Measurements from ENCODE around the gene NUDCD3. TPM values are rescaled to one million over a fixed set of nuclear protein-coding genes. Genes with fewer than 3 reads are reported as not detected.

The NUDCD3 gene
- total RNA-seq, 1 donor from 2014 or later, result 59.5 TPM

DNA sequence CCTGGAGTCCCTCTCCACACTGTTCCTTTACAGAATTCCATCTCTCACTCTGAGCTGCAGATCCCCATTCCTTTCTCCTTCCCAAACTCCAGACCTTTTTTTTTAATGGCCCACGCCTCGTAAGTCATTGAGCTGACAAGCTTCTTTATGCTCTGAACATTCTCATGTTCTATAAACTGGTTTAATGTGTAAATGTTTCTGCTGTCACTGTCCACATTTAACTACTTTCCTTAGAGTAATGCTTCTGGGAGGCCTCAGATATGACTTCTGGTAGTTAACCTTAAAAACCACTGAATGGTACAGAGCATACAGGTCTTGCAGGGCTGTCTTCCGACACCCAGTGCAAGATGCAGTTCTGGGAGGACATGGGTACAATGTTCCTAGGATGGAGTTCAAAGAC, 94.0 kb downstream of the NUDCD3 start:
- H3K4me1 ChIP-seq (ENCODE audit: control insufficient read depth in 3 of 3, insufficient read depth in 3 of 3, low read length in 3 of 3), result peaks cover 14 to 42% (median 41%) of the 10 kb centered on the region in 3 donors
- no peak overlapping the region for H3K9ac ChIP-seq (ENCODE audit: low read depth in 1 of 3, low read length in 3 of 3)
- no peak overlapping the region for H3K27ac ChIP-seq (ENCODE audit: low read depth, low read length)
- peaks cover 15 to 19% (median 18%) of the 10 kb centered on the region in 3 donors for H3K36me3 ChIP-seq (ENCODE audit: control insufficient read depth in 3 of 3, insufficient read depth in 3 of 3, low read length in 3 of 3)
- H3K9me3 ChIP-seq (ENCODE audit: control insufficient read depth in 3 of 3, low read length in 3 of 3), result no peaks in the 10 kb centered on the region
- no peaks in the 10 kb centered on the region for H3K27me3 ChIP-seq (ENCODE audit: control insufficient read depth in 3 of 3, insufficient read depth in 3 of 3, low read length in 3 of 3)
- no peak overlapping the region for H3K4me3 ChIP-seq (ENCODE audit: low read length in 3 of 3)

DNA sequence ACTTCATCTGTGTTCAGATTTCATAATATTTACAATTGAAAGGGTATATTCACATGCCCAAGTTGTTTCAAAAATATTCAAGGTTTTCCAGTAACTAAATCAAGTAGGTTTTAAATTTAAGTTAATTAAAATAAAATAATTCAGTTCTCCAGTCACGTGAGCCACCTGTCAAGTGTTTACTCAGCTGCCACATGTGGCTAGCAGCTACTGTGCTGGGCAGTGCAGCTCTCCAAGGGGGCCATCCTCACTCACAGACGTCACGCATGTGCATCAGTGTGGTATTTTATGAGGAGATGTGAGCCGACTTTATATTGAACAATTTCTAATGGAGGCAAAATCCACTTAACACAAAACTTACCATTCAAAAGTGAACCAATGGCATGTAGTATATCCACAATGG, 95.4 kb downstream of the NUDCD3 start:
- H3K4me1 ChIP-seq (ENCODE audit: control insufficient read depth in 3 of 3, insufficient read depth in 3 of 3, low read length in 3 of 3), result peaks cover 14 to 37% (median 36%) of the 10 kb centered on the region in 3 donors
- no peaks in the 10 kb centered on the region for H3K27me3 ChIP-seq (ENCODE audit: control insufficient read depth in 3 of 3, insufficient read depth in 3 of 3, low read length in 3 of 3)
- H3K4me3 ChIP-seq (ENCODE audit: low read length in 3 of 3), result no peak overlapping the region
- H3K9me3 ChIP-seq (ENCODE audit: control insufficient read depth in 3 of 3, low read length in 3 of 3), result no peaks in the 10 kb centered on the region
- no peak overlapping the region for H3K9ac ChIP-seq (ENCODE audit: low read depth in 1 of 3, low read length in 3 of 3)
- no peak overlapping the region for H3K27ac ChIP-seq (ENCODE audit: low read depth, low read length)
- H3K36me3 ChIP-seq (ENCODE audit: control insufficient read depth in 3 of 3, insufficient read depth in 3 of 3, low read length in 3 of 3), result peaks cover 26 to 30% (median 28%) of the 10 kb centered on the region in 3 donors

DNA sequence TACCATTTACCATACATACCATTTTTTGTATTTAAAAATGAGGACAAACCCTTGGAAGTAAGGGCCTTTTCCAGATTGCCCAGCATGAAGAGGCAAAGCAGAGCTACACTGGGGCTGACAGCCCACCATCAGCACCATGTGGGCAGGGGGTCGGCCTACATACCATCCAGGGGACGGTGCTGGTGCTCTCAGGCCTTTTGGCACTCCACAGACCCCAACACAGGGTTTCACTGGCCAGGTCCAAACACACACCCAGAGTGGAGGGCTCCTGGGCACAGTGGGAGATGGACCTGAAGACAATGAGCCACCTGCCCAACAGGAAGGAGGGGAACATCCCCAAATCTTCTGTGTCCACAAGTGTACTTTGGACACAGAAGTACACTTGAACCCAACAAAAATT, 95.8 kb downstream of the NUDCD3 start:
- Histone ChIP-seq H3K36me3 (ENCODE audit: control insufficient read depth in 3 of 3, insufficient read depth in 3 of 3, low read length in 3 of 3) (peaks cover 26 to 34% (median 31%) of the 10 kb centered on the region in 3 donors), H3K4me1 (ENCODE audit: control insufficient read depth in 3 of 3, insufficient read depth in 3 of 3, low read length in 3 of 3) (peaks cover 14 to 34% (median 32%) of the 10 kb centered on the region in 3 donors), H3K4me3 (ENCODE audit: low read length in 3 of 3) (no peak overlapping the region), H3K9me3 (ENCODE audit: control insufficient read depth in 3 of 3, low read length in 3 of 3) (no peaks in the 10 kb centered on the region), H3K27ac (ENCODE audit: low read depth, low read length) (no peak overlapping the region), H3K9ac (ENCODE audit: low read depth in 1 of 3, low read length in 3 of 3) (no peak overlapping the region), H3K27me3 (ENCODE audit: control insufficient read depth in 3 of 3, insufficient read depth in 3 of 3, low read length in 3 of 3) (no peaks in the 10 kb centered on the region)

DNA sequence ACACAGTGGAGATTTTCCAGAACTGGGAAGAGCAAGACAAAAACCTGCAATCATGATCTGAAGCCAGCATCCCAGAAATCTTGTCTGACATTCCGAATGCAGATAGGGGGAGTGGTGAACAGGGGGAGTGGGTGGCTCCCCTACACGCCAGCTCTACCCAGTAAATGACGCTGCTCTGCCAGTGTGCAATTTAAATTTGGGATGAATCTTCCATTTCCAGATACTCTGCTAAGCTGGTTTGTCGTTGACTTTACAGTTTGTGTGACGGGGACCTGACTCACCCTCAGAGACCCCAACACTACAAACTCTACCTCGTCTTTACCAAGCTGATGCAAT, 96.4 kb downstream of the NUDCD3 start:
- H3K9ac ChIP-seq (ENCODE audit: low read depth in 1 of 3, low read length in 3 of 3), result no peak overlapping the region
- peaks cover 11 to 28% (median 26%) of the 10 kb centered on the region in 3 donors for H3K4me1 ChIP-seq (ENCODE audit: control insufficient read depth in 3 of 3, insufficient read depth in 3 of 3, low read length in 3 of 3)
- H3K27me3 ChIP-seq (ENCODE audit: control insufficient read depth in 3 of 3, insufficient read depth in 3 of 3, low read length in 3 of 3), result no peaks in the 10 kb centered on the region
- peaks cover 27 to 39% (median 34%) of the 10 kb centered on the region in 3 donors for H3K36me3 ChIP-seq (ENCODE audit: control insufficient read depth in 3 of 3, insufficient read depth in 3 of 3, low read length in 3 of 3)
- no peak overlapping the region for H3K4me3 ChIP-seq (ENCODE audit: low read length in 3 of 3)
- no peak overlapping the region for H3K27ac ChIP-seq (ENCODE audit: low read depth, low read length)
- no peaks in the 10 kb centered on the region for H3K9me3 ChIP-seq (ENCODE audit: control insufficient read depth in 3 of 3, low read length in 3 of 3)

DNA sequence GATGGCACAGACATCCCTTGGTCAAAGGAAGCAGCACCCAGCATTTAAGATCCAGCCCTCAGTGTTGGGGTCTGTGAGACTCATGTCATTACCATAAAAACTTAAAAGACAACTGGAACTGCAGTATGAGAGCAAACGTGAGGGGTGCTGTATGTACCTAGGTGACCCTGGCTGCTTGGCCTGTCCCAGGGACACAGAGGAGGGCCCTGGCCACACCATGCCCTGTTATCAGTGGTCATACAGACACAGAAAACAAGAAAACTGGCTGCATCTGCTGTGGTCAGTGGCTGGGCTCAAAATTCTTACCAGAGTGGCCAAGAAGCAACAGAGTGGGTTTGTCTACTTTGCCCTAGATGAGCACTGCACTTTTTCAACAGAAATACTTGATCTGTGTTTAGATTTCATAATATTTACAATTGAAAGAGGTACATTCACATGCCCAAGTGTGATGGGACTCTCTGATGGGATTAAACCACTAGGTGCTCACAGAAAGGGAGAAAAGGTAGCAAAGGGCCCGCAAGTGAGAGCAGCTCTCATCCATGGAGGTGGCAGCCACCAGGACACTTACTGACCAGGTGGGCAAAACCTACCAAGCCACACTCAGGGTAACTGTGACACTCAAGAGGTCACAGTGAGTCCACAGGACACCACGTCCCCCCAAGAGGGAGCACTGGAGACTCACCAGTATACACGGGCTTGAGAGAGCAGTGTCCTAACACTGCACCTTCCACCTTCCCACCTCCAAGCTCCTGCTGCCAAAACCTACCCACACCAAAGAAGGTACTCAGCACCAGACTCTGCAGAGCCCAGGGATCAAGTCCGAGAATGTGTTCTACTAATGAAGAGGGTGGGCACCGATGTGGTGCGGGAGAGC, 97.0 kb downstream of the NUDCD3 start:
- no peak overlapping the region for H3K27ac ChIP-seq (ENCODE audit: low read depth, low read length)
- peaks cover 9 to 22% (median 20%) of the 10 kb centered on the region in 3 donors for H3K4me1 ChIP-seq (ENCODE audit: control insufficient read depth in 3 of 3, insufficient read depth in 3 of 3, low read length in 3 of 3)
- H3K9me3 ChIP-seq (ENCODE audit: control insufficient read depth in 3 of 3, low read length in 3 of 3), result no peaks in the 10 kb centered on the region
- no peak overlapping the region for H3K9ac ChIP-seq (ENCODE audit: low read depth in 1 of 3, low read length in 3 of 3)
- H3K4me3 ChIP-seq (ENCODE audit: low read length in 3 of 3), result no peak overlapping the region
- no peaks in the 10 kb centered on the region for H3K27me3 ChIP-seq (ENCODE audit: control insufficient read depth in 3 of 3, insufficient read depth in 3 of 3, low read length in 3 of 3)
- peaks cover 32 to 45% (median 41%) of the 10 kb centered on the region in 3 donors for H3K36me3 ChIP-seq (ENCODE audit: control insufficient read depth in 3 of 3, insufficient read depth in 3 of 3, low read length in 3 of 3)

DNA sequence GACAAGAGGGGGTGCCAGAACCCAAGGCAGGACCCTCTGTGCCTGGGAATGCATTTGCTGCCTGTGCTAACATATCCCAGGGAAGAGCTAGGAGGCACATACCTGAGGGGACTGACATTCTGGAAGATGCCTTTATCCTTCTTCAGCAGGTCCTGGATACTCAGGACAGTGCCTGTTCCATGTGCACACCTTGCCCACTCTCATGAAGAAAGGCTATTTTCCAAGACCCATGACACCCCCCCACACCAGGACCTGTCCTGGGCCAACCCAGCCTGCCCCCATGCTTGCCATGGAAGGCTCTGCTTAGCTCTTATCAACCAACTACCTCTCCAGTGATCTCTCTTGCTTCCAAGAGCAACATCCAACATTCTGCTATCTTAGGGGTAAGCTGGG, 97.8 kb downstream of the NUDCD3 start:
- H3K4me1 ChIP-seq (ENCODE audit: control insufficient read depth in 3 of 3, insufficient read depth in 3 of 3, low read length in 3 of 3), result peaks cover under 1 to 13% (median 12%) of the 10 kb centered on the region in 3 donors
- H3K36me3 ChIP-seq (ENCODE audit: control insufficient read depth in 3 of 3, insufficient read depth in 3 of 3, low read length in 3 of 3), result peaks cover 38 to 51% (median 47%) of the 10 kb centered on the region in 3 donors
- no peak overlapping the region for H3K27ac ChIP-seq (ENCODE audit: low read depth, low read length)
- no peak overlapping the region for H3K4me3 ChIP-seq (ENCODE audit: low read length in 3 of 3)
- no peaks in the 10 kb centered on the region for H3K27me3 ChIP-seq (ENCODE audit: control insufficient read depth in 3 of 3, insufficient read depth in 3 of 3, low read length in 3 of 3)
- H3K9me3 ChIP-seq (ENCODE audit: control insufficient read depth in 3 of 3, low read length in 3 of 3), result no peaks in the 10 kb centered on the region
- H3K9ac ChIP-seq (ENCODE audit: low read depth in 1 of 3, low read length in 3 of 3), result no peak overlapping the region

DNA sequence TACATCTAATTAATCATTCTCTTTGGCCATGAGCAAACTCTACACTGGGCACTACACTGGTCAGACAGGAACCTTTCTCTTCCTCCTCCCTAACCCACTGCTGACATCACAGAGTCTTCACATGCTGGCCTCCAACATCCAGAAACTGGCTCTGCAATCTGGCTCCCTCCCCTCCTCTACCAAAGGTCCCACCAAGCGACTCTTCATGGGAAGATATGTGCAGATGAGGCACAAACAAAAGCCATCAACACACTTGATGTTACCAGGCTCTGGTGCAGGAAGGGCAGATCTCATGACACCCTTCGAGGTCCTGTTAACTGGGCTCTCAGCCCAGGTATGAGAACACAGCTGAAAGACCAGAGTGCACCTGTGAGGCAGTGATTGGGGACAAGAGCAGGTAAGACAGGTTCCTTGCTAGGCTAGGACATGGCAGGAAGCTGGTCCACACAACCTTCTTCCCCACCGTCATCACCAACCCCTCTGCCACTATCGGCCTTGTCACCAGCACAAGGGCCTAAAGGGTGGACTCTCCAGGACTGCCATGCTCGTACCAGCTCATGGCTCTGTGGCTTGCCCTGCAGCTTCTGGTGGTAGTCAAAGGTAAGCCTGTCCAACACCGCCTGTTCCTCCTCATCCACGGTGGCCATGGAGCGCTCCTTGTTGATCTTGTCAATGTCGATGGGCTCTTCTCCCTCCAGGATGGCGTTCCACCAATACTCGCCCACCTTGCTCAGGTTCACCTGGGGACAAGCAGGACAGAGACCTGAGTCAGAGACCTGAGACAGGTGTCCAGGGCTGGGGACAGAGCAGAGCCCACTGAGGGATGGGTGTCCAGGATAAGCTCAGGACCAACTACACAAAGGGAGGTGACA, 98.5 kb downstream of the NUDCD3 start:
- no peak overlapping the region for H3K4me3 ChIP-seq (ENCODE audit: low read length in 3 of 3)
- H3K36me3 ChIP-seq (ENCODE audit: control insufficient read depth in 3 of 3, insufficient read depth in 3 of 3, low read length in 3 of 3), result peaks cover 39 to 58% (median 53%) of the 10 kb centered on the region in 3 donors
- H3K27ac ChIP-seq (ENCODE audit: low read depth, low read length), result no peak overlapping the region
- no peaks in the 10 kb centered on the region for H3K9me3 ChIP-seq (ENCODE audit: control insufficient read depth in 3 of 3, low read length in 3 of 3)
- no peaks in the 10 kb centered on the region for H3K27me3 ChIP-seq (ENCODE audit: control insufficient read depth in 3 of 3, insufficient read depth in 3 of 3, low read length in 3 of 3)
- H3K4me1 ChIP-seq (ENCODE audit: control insufficient read depth in 3 of 3, insufficient read depth in 3 of 3, low read length in 3 of 3), result peaks cover 0 to 7% (median 7%) of the 10 kb centered on the region in 3 donors
- H3K9ac ChIP-seq (ENCODE audit: low read depth in 1 of 3, low read length in 3 of 3), result no peak overlapping the region

DNA sequence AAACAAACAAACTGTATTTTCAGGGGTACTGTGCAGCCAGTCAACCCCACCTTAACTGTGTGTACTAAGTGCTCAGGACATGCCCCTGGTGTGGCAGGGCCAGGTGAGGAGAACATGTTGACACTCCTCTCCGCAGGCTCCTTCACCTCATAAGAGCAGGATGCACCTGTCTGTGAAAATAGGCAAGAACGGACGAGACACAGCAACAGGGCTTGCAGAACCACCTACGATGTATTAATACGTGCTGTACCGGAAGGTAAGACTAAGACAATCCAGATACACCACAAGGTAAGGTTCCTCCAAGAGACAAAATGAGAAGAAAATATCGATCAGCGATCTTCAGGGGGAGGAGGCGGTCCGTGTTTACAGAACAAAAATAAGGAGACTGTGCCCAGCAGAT, 99.3 kb downstream of the NUDCD3 start:
- Histone ChIP-seq H3K36me3 (ENCODE audit: control insufficient read depth in 3 of 3, insufficient read depth in 3 of 3, low read length in 3 of 3) (peaks cover 43 to 62% (median 61%) of the 10 kb centered on the region in 3 donors), H3K9ac (ENCODE audit: low read depth in 1 of 3, low read length in 3 of 3) (no peak overlapping the region), H3K9me3 (ENCODE audit: control insufficient read depth in 3 of 3, low read length in 3 of 3) (no peaks in the 10 kb centered on the region)

DNA sequence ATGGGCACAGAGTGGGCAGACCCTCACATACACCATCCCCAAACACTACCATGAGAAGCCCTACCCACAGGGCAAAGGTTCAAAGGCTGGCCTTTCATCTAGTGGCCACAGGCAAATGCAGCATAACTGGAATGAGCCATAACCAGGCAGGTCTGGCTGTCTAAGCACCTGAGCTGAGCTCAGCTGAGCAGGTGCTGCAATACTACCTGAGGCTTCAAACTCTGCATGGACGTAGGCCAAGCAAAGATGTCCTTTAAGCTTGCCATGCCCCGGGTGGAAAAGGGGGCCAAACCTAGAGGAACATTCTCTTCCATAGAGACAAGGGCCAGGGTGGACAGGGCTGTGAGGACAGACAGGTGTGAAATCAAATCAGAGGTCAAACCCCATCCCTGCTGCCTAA, 99.8 kb downstream of the NUDCD3 start:
- Histone ChIP-seq H3K36me3 (ENCODE audit: control insufficient read depth in 3 of 3, insufficient read depth in 3 of 3, low read length in 3 of 3) (peaks cover 46 to 66% (median 62%) of the 10 kb centered on the region in 3 donors), H3K27me3 (ENCODE audit: control insufficient read depth in 3 of 3, insufficient read depth in 3 of 3, low read length in 3 of 3) (no peaks in the 10 kb centered on the region), H3K9ac (ENCODE audit: low read depth in 1 of 3, low read length in 3 of 3) (no peak overlapping the region), H3K27ac (ENCODE audit: low read depth, low read length) (no peak overlapping the region), H3K9me3 (ENCODE audit: control insufficient read depth in 3 of 3, low read length in 3 of 3) (no peaks in the 10 kb centered on the region), H3K4me3 (ENCODE audit: low read length in 3 of 3) (no peak overlapping the region), H3K4me1 (ENCODE audit: control insufficient read depth in 3 of 3, insufficient read depth in 3 of 3, low read length in 3 of 3) (peaks cover 0 to 6% (median under 1%) of the 10 kb centered on the region in 3 donors)

More for the DNA sequence above, 99.3 kb downstream of the NUDCD3 start:
- Histone ChIP-seq H3K4me3 (ENCODE audit: low read length in 3 of 3) (no peak overlapping the region), H3K27me3 (ENCODE audit: control insufficient read depth in 3 of 3, insufficient read depth in 3 of 3, low read length in 3 of 3) (no peaks in the 10 kb centered on the region), H3K4me1 (ENCODE audit: control insufficient read depth in 3 of 3, insufficient read depth in 3 of 3, low read length in 3 of 3) (peaks cover 0 to 2% (median 0%) of the 10 kb centered on the region in 3 donors), H3K27ac (ENCODE audit: low read depth, low read length) (no peak overlapping the region)

Data from skeletal muscle tissue (tissue), 4 donors.